Lower leg skin (tissue), 3 donors: ENCODE data around the gene NDC80.

Source experiments
- POLR2A ChIP-seq, 2 donors: fragments of 450-650 bp; IDR thresholded peaks; one replicate each; pipeline ENCODE4 v1.6.1; 2016 to 2017; ENCODE audit warnings: antibody characterized with exemption in 2 of 2, mild to moderate bottlenecking in 1 of 2, moderate library complexity in 1 of 2
- TF ChIP-seq, protein P1 (sequence below), 3 donors: fragments of 450-650 bp; IDR thresholded peaks; one replicate each; pipeline ENCODE4 v1.5.1; 2016; ENCODE audit warnings: antibody characterized with exemption in 3 of 3, mild to moderate bottlenecking in 3 of 3, moderate library complexity in 2 of 3

DNA sequence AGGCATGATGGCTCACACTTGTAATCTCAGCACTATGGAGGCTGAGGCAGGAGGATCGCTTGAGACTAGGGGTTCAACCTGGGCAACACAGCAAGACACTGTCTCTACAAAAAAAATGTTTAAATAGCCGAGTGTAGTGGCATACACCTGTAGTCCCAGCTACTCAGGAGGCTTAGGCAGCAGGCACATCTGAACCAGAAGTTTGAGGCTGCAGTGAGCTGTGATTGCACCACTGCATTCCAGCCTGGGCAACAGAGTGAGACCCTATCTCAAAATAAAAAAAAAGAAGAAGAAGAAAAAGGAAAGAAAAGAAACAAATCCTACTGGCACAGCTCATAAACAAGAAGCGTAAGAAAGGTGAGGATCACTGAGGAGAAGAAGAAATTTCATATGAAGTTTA lies 19.9 kb upstream of the NDC80 start:
- TF ChIP-seq POLR2A (IDR thresholded peaks at IDR 0.05): no peak
- TF ChIP-seq, protein P1, sequence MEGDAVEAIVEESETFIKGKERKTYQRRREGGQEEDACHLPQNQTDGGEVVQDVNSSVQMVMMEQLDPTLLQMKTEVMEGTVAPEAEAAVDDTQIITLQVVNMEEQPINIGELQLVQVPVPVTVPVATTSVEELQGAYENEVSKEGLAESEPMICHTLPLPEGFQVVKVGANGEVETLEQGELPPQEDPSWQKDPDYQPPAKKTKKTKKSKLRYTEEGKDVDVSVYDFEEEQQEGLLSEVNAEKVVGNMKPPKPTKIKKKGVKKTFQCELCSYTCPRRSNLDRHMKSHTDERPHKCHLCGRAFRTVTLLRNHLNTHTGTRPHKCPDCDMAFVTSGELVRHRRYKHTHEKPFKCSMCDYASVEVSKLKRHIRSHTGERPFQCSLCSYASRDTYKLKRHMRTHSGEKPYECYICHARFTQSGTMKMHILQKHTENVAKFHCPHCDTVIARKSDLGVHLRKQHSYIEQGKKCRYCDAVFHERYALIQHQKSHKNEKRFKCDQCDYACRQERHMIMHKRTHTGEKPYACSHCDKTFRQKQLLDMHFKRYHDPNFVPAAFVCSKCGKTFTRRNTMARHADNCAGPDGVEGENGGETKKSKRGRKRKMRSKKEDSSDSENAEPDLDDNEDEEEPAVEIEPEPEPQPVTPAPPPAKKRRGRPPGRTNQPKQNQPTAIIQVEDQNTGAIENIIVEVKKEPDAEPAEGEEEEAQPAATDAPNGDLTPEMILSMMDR (IDR thresholded peaks at IDR 0.05): no peak
